Heart left ventricle (tissue), 16 donors: ENCODE results near the gene ZFAND2B. TPM values are rescaled to one million over a fixed set of nuclear protein-coding genes. Genes with fewer than 3 reads are reported as not detected.

Experiments used
- ATAC-seq, 4 donors: fragments of 200-7000 bp; cut with Tn5 transposase; one replicate each; pipeline ENCODE4 v1.9.1; 2020 to 2022; ENCODE audit warnings: moderate library complexity in 4 of 4, mild to moderate bottlenecking in 3 of 4, moderate number of reproducible peaks in 1 of 4
- DNase-seq, 5 donors: peaks; one replicate each; pipeline ENCODE4 v3.0.0-alpha.2; 2020
- H3K27ac ChIP-seq, 12 donors: fragments of 200-600 bp; sonication (generic) in 4 of 12; one replicate each; pipeline versions ENCODE4 v1.5.0 to v1.8.0; 2016 to 2022; ENCODE audit warnings: mild to moderate bottlenecking in 2 of 12
- H3K27me3 ChIP-seq, 9 donors: fragments of 200-600 bp; sonication (generic) in 2 of 9; one replicate each; pipeline versions ENCODE4 v1.5.1 to v1.8.0; 2016 to 2022; ENCODE audit warnings: mild to moderate bottlenecking in 3 of 9
- H3K36me3 ChIP-seq, 9 donors: fragments of 200-600 bp; sonication (generic) in 2 of 9; one replicate each; pipeline versions ENCODE4 v1.5.0 to v1.8.0; 2018 to 2022; ENCODE audit warnings: mild to moderate bottlenecking in 2 of 9
- H3K4me1 ChIP-seq, 12 donors: fragments of 200-600 bp; sonication (generic) in 4 of 12; one replicate each; pipeline versions ENCODE4 v1.5.0 to v1.8.0; 2016 to 2022; ENCODE audit warnings: mild to moderate bottlenecking in 3 of 12
- H3K4me3 ChIP-seq, 12 donors: fragments of 200-600 bp; sonication (generic) in 4 of 12; one replicate each; pipeline versions ENCODE4 v1.5.0 to v1.8.0; 2017 to 2022; ENCODE audit warnings: mild to moderate bottlenecking in 9 of 12, moderate library complexity in 4 of 12
- H3K9me3 ChIP-seq, 12 donors: fragments of 200-600 bp; sonication (generic) in 4 of 12; one replicate each; pipeline versions ENCODE4 v1.5.0 to v1.8.0; 2016 to 2022; ENCODE audit warnings: mild to moderate bottlenecking in 1 of 12
- CTCF ChIP-seq, 12 donors: fragments of 200-600 bp; sonication (generic) in 4 of 12; IDR thresholded peaks; one replicate each; pipeline versions ENCODE4 v1.5.0 to v1.8.0; 2018 to 2022; ENCODE audit warnings: antibody characterized with exemption in 12 of 12, mild to moderate bottlenecking in 5 of 12
- POLR2A ChIP-seq, 2 donors: fragments of 450-650 bp; IDR thresholded peaks; one replicate each; pipeline ENCODE4 v1.6.1; 2017; ENCODE audit warnings: antibody characterized with exemption in 2 of 2, mild to moderate bottlenecking in 2 of 2, moderate library complexity in 2 of 2
- WGBS, 4 donors: extraction: QIAGEN DNeasy Blood & Tissue Kit in 2 of 4; methylation state at CpG; one replicate each; pipeline versions ENCODE4 v1.1.5 to v1.1.7; 2013 to 2018; 5-methylcytosine and 5-hydroxymethylcytosine counted together
- intact Hi-C, 10 donors: fragments of 100-400 bp; cut with DNase I; formaldehyde crosslinking; loops; one replicate each; pipeline versions ENCODE4 v1.11.1 to v1.14.2; 2022
- polyA plus RNA-seq, 2 donors: library from polyadenylated mRNA; stranded (reverse); fragments of 200-250 nt; gene quantifications; one replicate each; pipeline ENCODE4 v1.2.3, GENCODE V29; 2013
- total RNA-seq, 9 donors: library from RNA; depleted of rRNA in 2 of 9; stranded (reverse); fragments of >200 nt in 2 of 9; fragmentation: NEBNext Ultra II Directional in 3 of 9; extraction: Animal tissue kit (Norgen Biotek cat#: 25700) in 3 of 9; gene quantifications; one replicate each; pipeline versions ENCODE4 v1.1.0 to v1.2.4, GENCODE V29; 2016 to 2023
- donor health status: ischemic (EF 13 %, LVEDD 7.1; RV severe dilation, severe dysfunction).
- donor health status: healthy with polysubstance abuse.
- donor health status: DM: no; HTN: yes; CAD: no.
- donor health status: DM: no; HTN: no; CAD: no.
- donor health status: ischemic (EF 25% LVEDD 6.9; RV normal size, moderate dysfunction).
- donor health status: ischemic (EF 25% LVEDD 5.7; RV mildly dilated, moderate dysfunction).
- donor health status: healthy.
- donor health status: DM: yes; HTN: yes; CAD: no.
- donor health status: ischemic (EF 35%, LVEDD 5.7; RV mildly dilated, moderate dysfunction).
- donor health status: nonischemic (EF 11% LVEDD 7.7; RV severe dilation, severe dysfunction).
- donor health status: DM: yes; HTN: yes; CAD: no.
- donor health status: PGD.
- donor health status: ischemic (EF 29% LVEDD 5.4; RV normal size, mild dysfunction).
- donor health status: nonischemic (EF 23%, LVEDD 6.1; RV moderate dilation, normal function).

Gene ZFAND2B
- total and polyA plus RNA-seq, 11 donors: 13.9 to 35.7 (median 23.5) TPM

DNA sequence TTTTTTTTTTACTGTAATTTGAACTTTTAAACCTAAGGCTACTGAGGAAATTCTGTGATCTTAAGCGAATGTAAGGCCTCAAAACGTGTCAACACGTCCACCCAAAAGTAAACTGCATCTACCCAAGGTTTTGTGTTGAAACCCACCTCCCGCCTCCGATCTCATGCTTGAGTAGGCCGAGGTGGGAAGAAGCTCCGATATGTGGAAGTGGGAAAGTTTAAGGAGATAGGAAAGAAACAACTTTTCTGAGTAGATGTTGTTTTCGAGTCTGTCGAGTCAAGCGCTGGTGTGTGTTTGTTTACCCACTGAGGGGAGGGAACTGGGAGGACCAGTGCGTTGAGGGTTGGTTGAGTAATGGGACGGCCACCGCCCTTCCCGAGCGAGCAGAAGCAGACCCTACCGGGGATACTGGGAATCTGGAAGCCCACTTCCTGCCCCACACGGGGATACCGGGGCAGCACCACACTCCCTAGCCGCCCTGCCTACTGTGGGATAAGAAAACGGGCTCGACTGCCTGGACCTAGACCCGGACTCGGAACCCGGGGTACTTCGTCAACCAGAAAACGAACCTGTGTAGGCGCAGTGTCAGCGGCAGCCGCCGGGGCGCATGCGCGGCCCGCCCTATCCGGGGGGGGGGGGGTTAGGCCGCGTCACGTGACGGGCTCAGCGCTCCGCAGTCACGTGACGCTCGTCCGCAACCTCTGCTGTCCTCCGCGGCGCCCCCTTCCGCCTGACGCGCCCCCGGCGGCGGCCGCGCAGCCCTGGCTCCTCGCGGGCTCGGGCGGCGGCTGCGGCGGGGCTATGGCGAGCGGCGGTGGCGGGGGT, 28.8 kb upstream of the ZFAND2B start, which contains the start of gene RETREG2:
RETREG2 (plus strand) TSS at position 724 of the 825 bp plus-strand sequence; CDS start at position 802, 78 bp downstream.
- WGBS, 4 donors: 0 to 1% (median 1%) methylated on average over 16 to 67 of the region's 67 CpGs
- peak; percentile 33 to 94 for TF ChIP-seq POLR2A (IDR thresholded peaks at IDR 0.05)
- TF ChIP-seq CTCF (IDR thresholded peaks at IDR 0.05): peak in 10 of 12 donors; percentile 11 to 67 (median 50)
- peak; percentile 86 to 93 (median 89) for DNase-seq
- ATAC-seq: peak; percentile 71 to 86 (median 78)
- Histone ChIP-seq H3K36me3 (peaks cover 0 to 63% (median 59%) of the 10 kb centered on the region in 9 donors), H3K27ac (peak within 1 kb of the TSS; percentile 96 to 100 (median 98)), H3K4me1 (peaks cover 5 to 54% (median 27%) of the 10 kb centered on the region in 12 donors), H3K4me3 (peak within 1 kb of the TSS; percentile 58 to 99 (median 92)), H3K27me3 (no peaks in the 10 kb centered on the region), H3K9me3 (no peaks in the 10 kb centered on the region)
- intact Hi-C loops: loop anchor here in 8 of 10 donors (1.0 to 10.0 kb wide), 13 partner anchors 17 to 893 kb away; partner anchors contain the start of genes DNAJB2 (in 5 of the 8), ABCB6 (in 3 of the 8), DNPEP (in 3 of the 8) and ZFAND2B (in 3 of the 8)

GRCh38 chr2:219178377-219179175, 28.0 kb upstream of the ZFAND2B start:
- Histone ChIP-seq H3K27me3 (no peaks in the 10 kb centered on the region), H3K27ac (peak overlapping the region; percentile 96 to 100 (median 98)), H3K4me3 (peak overlapping the region; percentile 58 to 99 (median 92)), H3K4me1 (peaks cover 5 to 58% (median 27%) of the 10 kb centered on the region in 12 donors), H3K9me3 (no peaks in the 10 kb centered on the region), H3K36me3 (peaks cover 0 to 63% (median 59%) of the 10 kb centered on the region in 9 donors)
- DNase-seq: peak; percentile 56 to 80 (median 63)
- 2 to 9% (median 5%) methylated on average over 20 to 45 of the region's 45 CpGs for WGBS, 4 donors
- TF ChIP-seq POLR2A (IDR thresholded peaks at IDR 0.05): no peak
- peak in 2 of 12 donors; percentile 1 to 2 for TF ChIP-seq CTCF (IDR thresholded peaks at IDR 0.05)
- intact Hi-C loops: loop anchor here in 8 of 10 donors (1.0 to 10.0 kb wide), 10 partner anchors 18 to 894 kb away; partner anchors contain the start of genes ABCB6 (in 3 of the 8), DNAJB2 (in 3 of the 8), DNPEP (in 3 of the 8) and ZFAND2B (in 2 of the 8)
- ATAC-seq: peak in 2 of 4 donors; percentile 11 to 12

DNA sequence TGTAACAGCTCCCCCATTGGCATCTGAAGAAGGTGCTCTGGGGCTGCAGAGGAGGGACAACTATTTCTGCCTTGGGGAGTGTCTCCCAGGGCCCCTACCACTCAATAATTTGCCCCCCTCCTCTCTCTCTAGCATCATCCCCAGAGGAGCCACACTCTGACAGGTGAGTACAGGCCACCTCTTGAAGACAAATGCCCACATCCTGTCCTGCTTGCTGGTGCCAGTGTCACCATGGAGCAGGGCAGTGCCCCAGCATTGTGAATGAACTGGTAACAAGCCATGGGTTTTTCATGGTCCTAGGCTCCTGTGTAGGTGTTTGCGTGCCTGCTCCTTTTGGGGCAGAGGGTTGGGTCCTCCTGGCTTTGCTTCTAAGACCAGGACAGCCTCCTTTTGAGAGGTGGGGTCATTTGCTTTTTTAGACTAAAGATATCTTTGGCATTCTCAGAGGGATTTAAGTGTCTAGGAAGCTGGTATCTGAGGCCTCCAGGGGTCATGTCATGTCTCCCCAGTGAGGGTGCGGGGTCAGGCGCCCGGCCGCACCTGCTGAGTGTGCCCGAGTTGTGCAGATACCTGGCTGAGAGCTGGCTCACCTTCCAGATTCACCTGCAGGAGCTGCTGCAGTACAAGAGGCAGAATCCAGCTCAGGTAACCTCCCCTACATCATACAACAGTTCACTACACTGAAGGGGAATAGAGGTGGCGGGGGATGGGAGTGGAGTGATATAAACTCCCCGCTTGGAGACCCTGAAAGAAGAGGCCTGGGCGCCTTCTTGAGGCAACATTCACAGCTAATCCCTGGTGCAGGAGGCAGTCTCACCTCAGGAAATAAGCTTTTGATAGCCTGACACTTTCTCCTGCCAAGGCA, 26.7 kb upstream of the ZFAND2B start:
- Histone ChIP-seq H3K4me3 (peak overlapping the region in 5 of 12 donors; percentile 86 to 99 (median 99)), H3K27me3 (no peaks in the 10 kb centered on the region), H3K9me3 (no peaks in the 10 kb centered on the region), H3K27ac (no peak overlapping the region), H3K4me1 (peaks cover 5 to 50% (median 25%) of the 10 kb centered on the region in 12 donors), H3K36me3 (peaks cover 0 to 63% (median 59%) of the 10 kb centered on the region in 9 donors)
- ATAC-seq: no peak
- TF ChIP-seq CTCF (IDR thresholded peaks at IDR 0.05): no peak
- TF ChIP-seq POLR2A (IDR thresholded peaks at IDR 0.05): no peak
- no peak for DNase-seq
- whole genome bisulfite sequencing, 4 donors: 87 to 99% (median 96%) methylated on average over 5 to 9 of the region's 9 CpGs
- intact Hi-C loops: loop anchor here in 8 of 10 donors (2.0 to 10.0 kb wide), 9 partner anchors 25 to 895 kb away; partner anchors contain the start of genes ABCB6 (in 3 of the 8), DNAJB2 (in 3 of the 8), DNPEP (in 3 of the 8) and ANKZF1 (in 1 of the 8)
